Measurements from ENCODE around the gene TMEM39A.
A peak's percentile ranks its signal among the peaks of the same experiment; 100 is the strongest.

TMEM39A gene

GRCh38 chr3:119380697-119381096, 82.7 kb downstream of the TMEM39A start:
- H3K4me3 ChIP-seq (ENCODE audit: low read length), result no peak overlapping the region
- TF ChIP-seq, protein P1, sequence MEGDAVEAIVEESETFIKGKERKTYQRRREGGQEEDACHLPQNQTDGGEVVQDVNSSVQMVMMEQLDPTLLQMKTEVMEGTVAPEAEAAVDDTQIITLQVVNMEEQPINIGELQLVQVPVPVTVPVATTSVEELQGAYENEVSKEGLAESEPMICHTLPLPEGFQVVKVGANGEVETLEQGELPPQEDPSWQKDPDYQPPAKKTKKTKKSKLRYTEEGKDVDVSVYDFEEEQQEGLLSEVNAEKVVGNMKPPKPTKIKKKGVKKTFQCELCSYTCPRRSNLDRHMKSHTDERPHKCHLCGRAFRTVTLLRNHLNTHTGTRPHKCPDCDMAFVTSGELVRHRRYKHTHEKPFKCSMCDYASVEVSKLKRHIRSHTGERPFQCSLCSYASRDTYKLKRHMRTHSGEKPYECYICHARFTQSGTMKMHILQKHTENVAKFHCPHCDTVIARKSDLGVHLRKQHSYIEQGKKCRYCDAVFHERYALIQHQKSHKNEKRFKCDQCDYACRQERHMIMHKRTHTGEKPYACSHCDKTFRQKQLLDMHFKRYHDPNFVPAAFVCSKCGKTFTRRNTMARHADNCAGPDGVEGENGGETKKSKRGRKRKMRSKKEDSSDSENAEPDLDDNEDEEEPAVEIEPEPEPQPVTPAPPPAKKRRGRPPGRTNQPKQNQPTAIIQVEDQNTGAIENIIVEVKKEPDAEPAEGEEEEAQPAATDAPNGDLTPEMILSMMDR (conservative IDR thresholded peaks at IDR 0.05; ENCODE audit: low read depth, low read length), result peak; percentile 13
- DNase-seq (ENCODE audit: low read depth), result no peak

Measured in retinal pigment epithelial cell (primary cell).